GM23338 (cell line): ENCODE measurements around the gene PPFIA1.

Experiments used
- CREB1 ChIP-seq: fragments of 250-450 bp; sonication (Bioruptor Pico); IDR thresholded peaks from 2 replicates; pipeline ENCODE4 v1.5.0; 2020; ENCODE audit warnings: low read depth, mild to moderate bottlenecking, moderate library complexity
- EZH2 ChIP-seq: fragments of 200-600 bp; sonication (generic); IDR thresholded peaks from one replicate; pipeline ENCODE4 v1.8.0; 2017; ENCODE audit warnings: antibody characterized with exemption, mild to moderate bottlenecking, low read depth; ENCODE audit not compliant: unreplicated experiment
- EZH2phosphoT487 ChIP-seq: fragments of 200-600 bp; sonication (generic); IDR thresholded peaks from one replicate; pipeline ENCODE4 v1.8.1; 2018; ENCODE audit warnings: antibody characterized with exemption; ENCODE audit not compliant: unreplicated experiment
- JUNB ChIP-seq: IDR thresholded peaks from one replicate; pipeline ENCODE4 v1.6.1; 2016; ENCODE audit warnings: antibody characterized with exemption; ENCODE audit not compliant: unreplicated experiment
- NANOG ChIP-seq: IDR thresholded peaks from 2 replicates; pipeline ENCODE4 v1.6.1; 2016; ENCODE audit warnings: antibody characterized with exemption, borderline replicate concordance
- POLR2AphosphoS5 ChIP-seq: IDR thresholded peaks from 2 replicates; pipeline ENCODE4 v1.6.1; 2016; ENCODE audit warnings: antibody characterized with exemption, low read depth
- STAT1 ChIP-seq: IDR thresholded peaks from one replicate; pipeline ENCODE4 v1.6.1; 2016; ENCODE audit warnings: antibody characterized with exemption; ENCODE audit not compliant: unreplicated experiment
- ZNF114 ChIP-seq: fragments of 250-450 bp; sonication (Bioruptor Pico); IDR thresholded peaks from 2 replicates; pipeline ENCODE4 v1.5.0; 2020; ENCODE audit warnings: mild to moderate bottlenecking, moderate library complexity
- ZNF331 ChIP-seq: fragments of 250-450 bp; sonication (Bioruptor Pico); IDR thresholded peaks from 2 replicates; pipeline ENCODE4 v1.5.0; 2020; ENCODE audit warnings: low read depth, mild to moderate bottlenecking, moderate library complexity
- TF ChIP-seq, protein P1 (sequence below), 2 experiments: fragments of 200-600 bp in 1 of 2; sonication (generic) in 1 of 2; conservative IDR thresholded peaks; 2 replicates each; pipeline versions ENCODE4 v1.5.1 to v1.6.1; 2016 to 2017; ENCODE audit warnings: antibody characterized with exemption in 2 of 2, low read depth in 2 of 2, mild to moderate bottlenecking in 2 of 2, moderate library complexity in 1 of 2
- TF ChIP-seq, protein P2 (sequence below): IDR thresholded peaks from one replicate; pipeline ENCODE4 v1.6.1; 2018; ENCODE audit warnings: antibody characterized with exemption; ENCODE audit not compliant: unreplicated experiment
- TF ChIP-seq, protein P3 (sequence below): IDR thresholded peaks from 2 replicates; pipeline ENCODE4 v1.6.1; 2016; ENCODE audit warnings: antibody characterized with exemption
- TF ChIP-seq, protein P4 (sequence below): fragments of 250-450 bp; sonication (Bioruptor Pico); IDR thresholded peaks from 2 replicates; pipeline ENCODE4 v1.5.0; 2020; ENCODE audit warnings: mild to moderate bottlenecking, moderate library complexity

DNA sequence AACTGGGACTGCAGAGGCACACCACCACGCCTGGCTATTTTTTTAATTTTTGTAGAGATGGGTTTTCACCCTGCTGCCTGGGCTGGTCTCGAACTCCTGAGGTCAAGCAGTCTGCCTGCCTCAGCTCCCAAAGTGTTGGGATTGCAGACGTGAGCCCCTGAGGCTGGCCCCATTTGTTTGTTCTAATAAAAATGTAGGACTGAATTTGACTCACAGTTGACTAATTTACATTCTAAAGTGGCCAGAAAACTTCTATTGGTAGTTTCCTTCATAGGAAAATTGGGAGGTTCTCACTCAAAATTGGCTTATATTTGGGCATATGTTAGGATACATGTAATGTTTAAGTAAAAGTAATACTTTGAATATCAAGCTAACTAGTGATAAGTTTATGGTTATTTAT lies 35.0 kb downstream of the PPFIA1 start:
- TF ChIP-seq, protein P1, sequence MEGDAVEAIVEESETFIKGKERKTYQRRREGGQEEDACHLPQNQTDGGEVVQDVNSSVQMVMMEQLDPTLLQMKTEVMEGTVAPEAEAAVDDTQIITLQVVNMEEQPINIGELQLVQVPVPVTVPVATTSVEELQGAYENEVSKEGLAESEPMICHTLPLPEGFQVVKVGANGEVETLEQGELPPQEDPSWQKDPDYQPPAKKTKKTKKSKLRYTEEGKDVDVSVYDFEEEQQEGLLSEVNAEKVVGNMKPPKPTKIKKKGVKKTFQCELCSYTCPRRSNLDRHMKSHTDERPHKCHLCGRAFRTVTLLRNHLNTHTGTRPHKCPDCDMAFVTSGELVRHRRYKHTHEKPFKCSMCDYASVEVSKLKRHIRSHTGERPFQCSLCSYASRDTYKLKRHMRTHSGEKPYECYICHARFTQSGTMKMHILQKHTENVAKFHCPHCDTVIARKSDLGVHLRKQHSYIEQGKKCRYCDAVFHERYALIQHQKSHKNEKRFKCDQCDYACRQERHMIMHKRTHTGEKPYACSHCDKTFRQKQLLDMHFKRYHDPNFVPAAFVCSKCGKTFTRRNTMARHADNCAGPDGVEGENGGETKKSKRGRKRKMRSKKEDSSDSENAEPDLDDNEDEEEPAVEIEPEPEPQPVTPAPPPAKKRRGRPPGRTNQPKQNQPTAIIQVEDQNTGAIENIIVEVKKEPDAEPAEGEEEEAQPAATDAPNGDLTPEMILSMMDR (conservative IDR thresholded peaks at IDR 0.05; ENCODE audit: low read depth in 2 of 2): no peak
- TF ChIP-seq POLR2AphosphoS5: no peak
- no peak for TF ChIP-seq EZH2
- no peak for TF ChIP-seq CREB1 (CRISPR knock-in tag)
- TF ChIP-seq, protein P2, sequence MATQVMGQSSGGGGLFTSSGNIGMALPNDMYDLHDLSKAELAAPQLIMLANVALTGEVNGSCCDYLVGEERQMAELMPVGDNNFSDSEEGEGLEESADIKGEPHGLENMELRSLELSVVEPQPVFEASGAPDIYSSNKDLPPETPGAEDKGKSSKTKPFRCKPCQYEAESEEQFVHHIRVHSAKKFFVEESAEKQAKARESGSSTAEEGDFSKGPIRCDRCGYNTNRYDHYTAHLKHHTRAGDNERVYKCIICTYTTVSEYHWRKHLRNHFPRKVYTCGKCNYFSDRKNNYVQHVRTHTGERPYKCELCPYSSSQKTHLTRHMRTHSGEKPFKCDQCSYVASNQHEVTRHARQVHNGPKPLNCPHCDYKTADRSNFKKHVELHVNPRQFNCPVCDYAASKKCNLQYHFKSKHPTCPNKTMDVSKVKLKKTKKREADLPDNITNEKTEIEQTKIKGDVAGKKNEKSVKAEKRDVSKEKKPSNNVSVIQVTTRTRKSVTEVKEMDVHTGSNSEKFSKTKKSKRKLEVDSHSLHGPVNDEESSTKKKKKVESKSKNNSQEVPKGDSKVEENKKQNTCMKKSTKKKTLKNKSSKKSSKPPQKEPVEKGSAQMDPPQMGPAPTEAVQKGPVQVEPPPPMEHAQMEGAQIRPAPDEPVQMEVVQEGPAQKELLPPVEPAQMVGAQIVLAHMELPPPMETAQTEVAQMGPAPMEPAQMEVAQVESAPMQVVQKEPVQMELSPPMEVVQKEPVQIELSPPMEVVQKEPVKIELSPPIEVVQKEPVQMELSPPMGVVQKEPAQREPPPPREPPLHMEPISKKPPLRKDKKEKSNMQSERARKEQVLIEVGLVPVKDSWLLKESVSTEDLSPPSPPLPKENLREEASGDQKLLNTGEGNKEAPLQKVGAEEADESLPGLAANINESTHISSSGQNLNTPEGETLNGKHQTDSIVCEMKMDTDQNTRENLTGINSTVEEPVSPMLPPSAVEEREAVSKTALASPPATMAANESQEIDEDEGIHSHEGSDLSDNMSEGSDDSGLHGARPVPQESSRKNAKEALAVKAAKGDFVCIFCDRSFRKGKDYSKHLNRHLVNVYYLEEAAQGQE: no peak
- TF ChIP-seq EZH2phosphoT487: no peak
- no peak for TF ChIP-seq NANOG
- no peak for TF ChIP-seq JUNB
- TF ChIP-seq STAT1: no peak
- no peak for TF ChIP-seq ZNF331
- TF ChIP-seq ZNF114: no peak
- TF ChIP-seq, protein P3, sequence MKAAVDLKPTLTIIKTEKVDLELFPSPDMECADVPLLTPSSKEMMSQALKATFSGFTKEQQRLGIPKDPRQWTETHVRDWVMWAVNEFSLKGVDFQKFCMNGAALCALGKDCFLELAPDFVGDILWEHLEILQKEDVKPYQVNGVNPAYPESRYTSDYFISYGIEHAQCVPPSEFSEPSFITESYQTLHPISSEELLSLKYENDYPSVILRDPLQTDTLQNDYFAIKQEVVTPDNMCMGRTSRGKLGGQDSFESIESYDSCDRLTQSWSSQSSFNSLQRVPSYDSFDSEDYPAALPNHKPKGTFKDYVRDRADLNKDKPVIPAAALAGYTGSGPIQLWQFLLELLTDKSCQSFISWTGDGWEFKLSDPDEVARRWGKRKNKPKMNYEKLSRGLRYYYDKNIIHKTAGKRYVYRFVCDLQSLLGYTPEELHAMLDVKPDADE: no peak
- TF ChIP-seq, protein P4, sequence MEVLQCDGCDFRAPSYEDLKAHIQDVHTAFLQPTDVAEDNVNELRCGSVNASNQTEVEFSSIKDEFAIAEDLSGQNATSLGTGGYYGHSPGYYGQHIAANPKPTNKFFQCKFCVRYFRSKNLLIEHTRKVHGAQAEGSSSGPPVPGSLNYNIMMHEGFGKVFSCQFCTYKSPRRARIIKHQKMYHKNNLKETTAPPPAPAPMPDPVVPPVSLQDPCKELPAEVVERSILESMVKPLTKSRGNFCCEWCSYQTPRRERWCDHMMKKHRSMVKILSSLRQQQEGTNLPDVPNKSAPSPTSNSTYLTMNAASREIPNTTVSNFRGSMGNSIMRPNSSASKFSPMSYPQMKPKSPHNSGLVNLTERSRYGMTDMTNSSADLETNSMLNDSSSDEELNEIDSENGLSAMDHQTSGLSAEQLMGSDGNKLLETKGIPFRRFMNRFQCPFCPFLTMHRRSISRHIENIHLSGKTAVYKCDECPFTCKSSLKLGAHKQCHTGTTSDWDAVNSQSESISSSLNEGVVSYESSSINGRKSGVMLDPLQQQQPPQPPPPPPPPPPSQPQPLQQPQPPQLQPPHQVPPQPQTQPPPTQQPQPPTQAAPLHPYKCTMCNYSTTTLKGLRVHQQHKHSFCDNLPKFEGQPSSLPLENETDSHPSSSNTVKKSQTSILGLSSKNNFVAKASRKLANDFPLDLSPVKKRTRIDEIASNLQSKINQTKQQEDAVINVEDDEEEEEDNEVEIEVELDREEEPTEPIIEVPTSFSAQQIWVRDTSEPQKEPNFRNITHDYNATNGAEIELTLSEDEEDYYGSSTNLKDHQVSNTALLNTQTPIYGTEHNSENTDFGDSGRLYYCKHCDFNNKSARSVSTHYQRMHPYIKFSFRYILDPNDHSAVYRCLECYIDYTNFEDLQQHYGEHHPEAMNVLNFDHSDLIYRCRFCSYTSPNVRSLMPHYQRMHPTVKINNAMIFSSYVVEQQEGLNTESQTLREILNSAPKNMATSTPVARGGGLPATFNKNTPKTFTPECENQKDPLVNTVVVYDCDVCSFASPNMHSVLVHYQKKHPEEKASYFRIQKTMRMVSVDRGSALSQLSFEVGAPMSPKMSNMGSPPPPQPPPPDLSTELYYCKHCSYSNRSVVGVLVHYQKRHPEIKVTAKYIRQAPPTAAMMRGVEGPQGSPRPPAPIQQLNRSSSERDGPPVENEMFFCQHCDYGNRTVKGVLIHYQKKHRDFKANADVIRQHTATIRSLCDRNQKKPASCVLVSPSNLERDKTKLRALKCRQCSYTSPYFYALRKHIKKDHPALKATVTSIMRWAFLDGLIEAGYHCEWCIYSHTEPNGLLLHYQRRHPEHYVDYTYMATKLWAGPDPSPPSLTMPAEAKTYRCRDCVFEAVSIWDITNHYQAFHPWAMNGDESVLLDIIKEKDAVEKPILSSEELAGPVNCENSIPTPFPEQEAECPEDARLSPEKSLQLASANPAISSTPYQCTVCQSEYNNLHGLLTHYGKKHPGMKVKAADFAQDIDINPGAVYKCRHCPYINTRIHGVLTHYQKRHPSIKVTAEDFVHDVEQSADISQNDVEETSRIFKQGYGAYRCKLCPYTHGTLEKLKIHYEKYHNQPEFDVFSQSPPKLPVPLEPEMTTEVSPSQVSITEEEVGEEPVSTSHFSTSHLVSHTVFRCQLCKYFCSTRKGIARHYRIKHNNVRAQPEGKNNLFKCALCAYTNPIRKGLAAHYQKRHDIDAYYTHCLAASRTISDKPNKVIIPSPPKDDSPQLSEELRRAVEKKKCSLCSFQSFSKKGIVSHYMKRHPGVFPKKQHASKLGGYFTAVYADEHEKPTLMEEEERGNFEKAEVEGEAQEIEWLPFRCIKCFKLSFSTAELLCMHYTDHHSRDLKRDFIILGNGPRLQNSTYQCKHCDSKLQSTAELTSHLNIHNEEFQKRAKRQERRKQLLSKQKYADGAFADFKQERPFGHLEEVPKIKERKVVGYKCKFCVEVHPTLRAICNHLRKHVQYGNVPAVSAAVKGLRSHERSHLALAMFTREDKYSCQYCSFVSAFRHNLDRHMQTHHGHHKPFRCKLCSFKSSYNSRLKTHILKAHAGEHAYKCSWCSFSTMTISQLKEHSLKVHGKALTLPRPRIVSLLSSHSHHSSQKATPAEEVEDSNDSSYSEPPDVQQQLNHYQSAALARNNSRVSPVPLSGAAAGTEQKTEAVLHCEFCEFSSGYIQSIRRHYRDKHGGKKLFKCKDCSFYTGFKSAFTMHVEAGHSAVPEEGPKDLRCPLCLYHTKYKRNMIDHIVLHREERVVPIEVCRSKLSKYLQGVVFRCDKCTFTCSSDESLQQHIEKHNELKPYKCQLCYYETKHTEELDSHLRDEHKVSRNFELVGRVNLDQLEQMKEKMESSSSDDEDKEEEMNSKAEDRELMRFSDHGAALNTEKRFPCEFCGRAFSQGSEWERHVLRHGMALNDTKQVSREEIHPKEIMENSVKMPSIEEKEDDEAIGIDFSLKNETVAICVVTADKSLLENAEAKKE (CRISPR knock-in tag): no peak
